IMR-90 (cell line): ENCODE results near the gene TSPAN31. TPM values are rescaled to one million over a fixed set of nuclear protein-coding genes. Genes with fewer than 3 reads are reported as not detected.

Experiments used
- ATAC-seq: fragments of 200-7000 bp; cut with Tn5 transposase; 2 replicates; pipeline ENCODE4 v1.9.1; 2020; ENCODE audit warnings: low read depth, mild to moderate bottlenecking, moderate library complexity
- BruUV-seq: library from RNA; stranded (reverse); fragments of 400-500 nt; replicated peaks from 2 replicates; lab custom pipeline; 2021; lab: Mats Ljungman, UMichigan
- CTCF ChIA-PET: fragments of 300-600 bp; formaldehyde crosslinking; extraction: SDS; loops from one replicate; lab custom pipeline; 2021; ENCODE audit warnings: antibody characterized with exemption; lab: Yijun Ruan, JAX
- POLR2A ChIA-PET: fragments of 300-600 bp; sonication (Branson Sonifier 250); formaldehyde crosslinking; loops from one replicate; lab custom pipeline; 2022; ENCODE audit warnings: antibody characterized with exemption; ENCODE audit not compliant: unreplicated experiment; lab: Charles Lee
- DNase-seq: peaks from one replicate; pipeline ENCODE4 v3.0.0; 2013
- H2AFZ ChIP-seq: replicated peaks from 2 replicates; pipeline ENCODE3; 2013; ENCODE audit warnings: low read length, mild to moderate bottlenecking; ENCODE audit not compliant: poor library complexity
- H2AK5ac ChIP-seq: 2 replicates; pipeline ENCODE4 v1.6.1; 2013; ENCODE audit warnings: low read depth, low read length, inconsistent platforms
- H2AK9ac ChIP-seq: replicated peaks from 2 replicates; pipeline ENCODE3; 2013; ENCODE audit warnings: mild to moderate bottlenecking, low read depth, low read length, moderate library complexity; ENCODE audit not compliant: poor library complexity
- H2BK120ac ChIP-seq: 2 replicates; pipeline ENCODE4 v1.6.1; 2013; ENCODE audit warnings: low read depth, low read length, inconsistent platforms
- H2BK15ac ChIP-seq: 3 replicates; pipeline ENCODE4 v1.6.1; 2013; ENCODE audit warnings: low read depth, low read length, inconsistent platforms
- H2BK20ac ChIP-seq: 2 replicates; pipeline ENCODE4 v1.6.1; 2013; ENCODE audit warnings: low read depth, mild to moderate bottlenecking, inconsistent platforms, low read length, moderate library complexity
- H2BK5ac ChIP-seq: 2 replicates; pipeline ENCODE4 v1.6.1; 2013; ENCODE audit warnings: mild to moderate bottlenecking, low read depth, low read length, inconsistent platforms; ENCODE audit not compliant: poor library complexity, severe bottlenecking
- H3K14ac ChIP-seq: replicated peaks from 2 replicates; pipeline ENCODE4 v1.6.1; 2013; ENCODE audit warnings: low read depth, low read length, inconsistent platforms
- H3K18ac ChIP-seq: 2 replicates; pipeline ENCODE4 v1.6.1; 2013; ENCODE audit warnings: low read depth, low read length, control low read depth
- H3K23ac ChIP-seq: 2 replicates; pipeline ENCODE4 v1.6.1; 2013; ENCODE audit warnings: low read depth, low read length, inconsistent platforms
- H3K27ac ChIP-seq: 2 replicates; pipeline ENCODE4 v1.5.1; 2013; ENCODE audit warnings: mild to moderate bottlenecking, control low read depth, low read length; ENCODE audit not compliant: insufficient read depth
- H3K27me3 ChIP-seq: 2 replicates; pipeline ENCODE4 v1.6.1; 2013; ENCODE audit warnings: low read length; ENCODE audit not compliant: control insufficient read depth, insufficient read depth
- H3K36me3 ChIP-seq: 2 replicates; pipeline ENCODE4 v1.6.1; 2013; ENCODE audit warnings: low read length, mixed read lengths; ENCODE audit not compliant: control insufficient read depth, insufficient read depth
- H3K4ac ChIP-seq: 2 replicates; pipeline ENCODE4 v1.6.1; 2013; ENCODE audit warnings: low read depth, low read length, inconsistent platforms
- H3K4me1 ChIP-seq: 2 replicates; pipeline ENCODE4 v1.6.1; 2013; ENCODE audit warnings: low read length, mixed read lengths; ENCODE audit not compliant: control insufficient read depth, insufficient read depth
- H3K4me2 ChIP-seq: 2 replicates; pipeline ENCODE4 v1.6.1; 2013; ENCODE audit warnings: low read depth, mild to moderate bottlenecking, control low read depth, low read length, moderate library complexity
- H3K4me3 ChIP-seq: 2 replicates; pipeline ENCODE4 v1.5.1; 2013; ENCODE audit warnings: low read depth, mild to moderate bottlenecking, control low read depth, low read length, moderate library complexity; ENCODE audit not compliant: insufficient read depth
- H3K56ac ChIP-seq: 2 replicates; pipeline ENCODE4 v1.6.1; 2013; ENCODE audit warnings: low read length, inconsistent platforms; ENCODE audit not compliant: insufficient read depth; ENCODE audit errors: extremely low read depth
- H3K79me1 ChIP-seq, 2 experiments: 2 replicates each; pipeline ENCODE4 v1.6.1; 2013; ENCODE audit warnings: low read length in 2 of 2, inconsistent platforms in 1 of 2, low read depth in 1 of 2
- H3K9ac ChIP-seq: 2 replicates; pipeline ENCODE4 v1.6.1; 2013; ENCODE audit warnings: low read depth, low read length, control low read depth
- H3K9me1 ChIP-seq: 2 replicates; pipeline ENCODE4 v1.6.1; 2013; ENCODE audit warnings: low read length, inconsistent platforms; ENCODE audit not compliant: insufficient read depth
- H3K9me3 ChIP-seq: 2 replicates; pipeline ENCODE4 v1.6.1; 2013; ENCODE audit warnings: low read length; ENCODE audit not compliant: control insufficient read depth, insufficient read depth
- H4K20me1 ChIP-seq: 2 replicates; pipeline ENCODE4 v1.6.1; 2013; ENCODE audit warnings: low read length, inconsistent platforms; ENCODE audit not compliant: insufficient read depth
- H4K5ac ChIP-seq: 2 replicates; pipeline ENCODE4 v1.6.1; 2013; ENCODE audit warnings: mild to moderate bottlenecking, low read depth, low read length, control low read depth
- H4K8ac ChIP-seq, 2 experiments: 2 replicates each; pipeline ENCODE4 v1.6.1; 2013; ENCODE audit warnings: low read depth in 2 of 2, low read length in 2 of 2, control low read depth in 1 of 2, inconsistent platforms in 1 of 2
- H4K91ac ChIP-seq: 2 replicates; pipeline ENCODE4 v1.6.1; 2013; ENCODE audit warnings: low read depth, low read length, inconsistent platforms; ENCODE audit not compliant: insufficient read depth
- RCOR1 ChIP-seq: IDR thresholded peaks from 2 replicates; pipeline ENCODE4 v1.6.1; 2012; ENCODE audit warnings: mild to moderate bottlenecking, low read length, improper control_type of control experiment; ENCODE audit not compliant: insufficient replicate concordance
- SMC3 ChIP-seq: fragments of 150-350 bp; IDR thresholded peaks from 2 replicates; pipeline ENCODE4 v1.6.1; 2016; ENCODE audit warnings: low read depth, mild to moderate bottlenecking, antibody characterized with exemption, low read length, moderate library complexity
- WGBS, 2 experiments: methylation state at CpG; one replicate each; pipeline versions ENCODE4 v1.1.5 to v1.1.7; 2013; ENCODE audit warnings: missing lambda C conversion rate in 2 of 2; ENCODE audit not compliant: insufficient read length in 1 of 2; ENCODE audit errors: extremely low coverage in 2 of 2; 5-methylcytosine and 5-hydroxymethylcytosine counted together
- dilution Hi-C: fragments of 300-500 bp; cut with HindIII; formaldehyde crosslinking; loops from one replicate; pipeline ENCODE4 v1.14.3; 2018; ENCODE audit warnings: low sequenced_read_pairs; ENCODE audit not compliant: unreplicated experiment
- in situ Hi-C: fragments of 300-500 bp; cut with MboI; formaldehyde crosslinking; loops from 3 replicates; pipeline ENCODE4 v1.14.3; 2019; ENCODE audit warnings: low sequenced_read_pairs, inconsistent platforms, mixed read lengths
- intact Hi-C: fragments of 100-400 bp; cut with micrococcal nuclease; formaldehyde crosslinking; loops from 2 replicates; pipeline ENCODE4 v1.10.0; 2022
- polyA plus RNA-seq, 3 experiments: library from polyadenylated mRNA; depleted of rRNA; stranded (reverse); fragments of >200 nt; gene quantifications; 2 replicates each; pipeline ENCODE4 v1.2.3, GENCODE V29; 2012; ENCODE audit warnings: low replicate concordance in 1 of 3
- total RNA-seq: library from RNA; depleted of rRNA; stranded (reverse); fragments of >200 nt; gene quantifications from 2 replicates; pipeline ENCODE4 v1.2.3, GENCODE V29; 2012
- TF ChIP-seq, protein P1 (sequence below): fragments of 150-350 bp; IDR thresholded peaks from 2 replicates; pipeline ENCODE4 v1.6.1; 2016; ENCODE audit warnings: low read depth, mild to moderate bottlenecking, low read length, moderate library complexity, borderline replicate concordance
- TF ChIP-seq, protein P2 (sequence below): conservative IDR thresholded peaks from 2 replicates; pipeline ENCODE4 v1.5.1; 2012; ENCODE audit warnings: mild to moderate bottlenecking, low read depth, low read length, improper control_type of control experiment

TSPAN31 gene
- total and polyA plus RNA-seq, 2 of the 4 experiments (the other 2 are of a cell fraction), result 12.3 to 71.2 TPM

DNA sequence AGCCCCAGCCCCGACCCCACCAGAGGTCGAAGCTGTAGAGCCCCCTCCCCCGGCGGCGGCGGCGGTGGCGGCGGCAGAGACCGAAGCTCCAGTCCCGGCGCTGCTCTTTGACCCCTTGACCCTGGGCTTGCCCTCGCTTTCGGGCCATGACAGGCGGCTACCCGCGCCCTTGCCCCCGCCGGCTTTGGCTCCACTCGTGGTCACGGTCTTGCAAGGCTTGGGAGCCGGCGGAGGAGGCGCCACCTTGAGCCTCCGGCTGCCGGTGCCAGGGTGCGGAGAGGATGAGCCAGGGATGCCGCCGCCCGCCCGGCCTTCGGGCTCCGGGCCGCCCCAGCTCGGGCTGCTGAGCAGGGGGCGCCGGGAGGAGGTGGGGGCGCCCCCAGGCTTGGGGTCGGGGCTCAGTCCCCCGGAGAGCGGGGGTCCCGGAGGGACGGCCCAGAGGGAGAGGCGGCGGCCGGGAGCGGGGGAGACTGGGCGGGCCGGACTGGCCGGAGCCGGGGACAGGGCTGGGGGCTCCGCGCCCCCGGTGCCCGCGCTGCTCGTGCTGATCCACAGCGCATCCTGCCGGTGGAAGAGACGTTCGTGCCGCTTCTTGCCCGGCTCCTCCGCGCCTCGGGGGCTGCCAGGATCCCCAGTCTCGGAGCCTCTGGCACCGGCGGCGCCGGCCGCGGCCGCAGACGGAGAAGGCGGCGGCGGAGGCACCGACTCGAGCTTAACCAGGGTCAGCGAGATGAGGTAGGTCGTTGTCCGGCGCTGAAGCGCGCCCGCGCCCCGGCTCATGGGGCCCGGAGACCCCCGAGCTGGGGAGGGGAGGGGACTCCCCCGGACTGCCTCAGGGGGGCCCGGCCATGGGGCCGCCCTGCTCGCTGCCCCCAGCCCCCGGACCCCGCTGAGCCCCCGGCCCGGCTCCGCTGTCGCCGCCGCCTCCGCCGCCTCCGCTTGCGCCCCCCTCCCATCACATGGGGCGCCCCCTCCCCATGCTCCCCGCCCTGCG lies 7.1 kb upstream of the TSPAN31 start:
- no TSS peak for BruUV-seq
- Histone ChIP-seq H4K8ac (no peak overlapping the region), H3K9ac (no peak overlapping the region), H3K9me3 (peaks cover 2% of the 10 kb centered on the region; the same call in 1 of the 2 replicates), H3K4me1 (0 out of 2 replicates have a peak, but pooled peaks cover 3% of the 10 kb centered on the region), H2BK5ac (no peak overlapping the region), H3K56ac (no peak overlapping the region), H2AFZ (peak overlapping the region; percentile 79), H4K91ac (no peak overlapping the region), H2AK9ac (no peak overlapping the region), H3K79me1 (no peaks in the 10 kb centered on the region), H3K18ac (no peak overlapping the region), H2AK5ac (no peak overlapping the region), H3K27me3 (peaks cover 89% of the 10 kb centered on the region), H4K20me1 (0 out of 2 replicates have a peak, but pooled peaks cover 8% of the 10 kb centered on the region), H3K14ac (no peak overlapping the region), H3K23ac (no peak overlapping the region), H4K5ac (no peak overlapping the region), H3K27ac (no peak overlapping the region), H3K4ac (no peak overlapping the region), H3K36me3 (no peaks in the 10 kb centered on the region), H2BK120ac (no peak overlapping the region), H3K4me2 (peak overlapping the region; percentile 73), H2BK20ac (no peak overlapping the region), H2BK15ac (no peak overlapping the region), H3K9me1 (no peaks in the 10 kb centered on the region), H3K4me3 (peak overlapping the region; percentile 31)
- DNase-seq (peak; percentile 7), ATAC-seq (peak; percentile 38)
- intact Hi-C loops (loop anchor here (5.0 kb wide), 1 partner anchor 155 kb away; no protein-coding TSS in a partner anchor), dilution Hi-C loops (no loop called here), in situ Hi-C loops (loop anchor here (10.0 kb wide), 1 partner anchor 153 kb away; no protein-coding TSS in a partner anchor)
- TF ChIP-seq SMC3 (no peak), RCOR1 (no peak)
- TF ChIP-seq, protein P1, sequence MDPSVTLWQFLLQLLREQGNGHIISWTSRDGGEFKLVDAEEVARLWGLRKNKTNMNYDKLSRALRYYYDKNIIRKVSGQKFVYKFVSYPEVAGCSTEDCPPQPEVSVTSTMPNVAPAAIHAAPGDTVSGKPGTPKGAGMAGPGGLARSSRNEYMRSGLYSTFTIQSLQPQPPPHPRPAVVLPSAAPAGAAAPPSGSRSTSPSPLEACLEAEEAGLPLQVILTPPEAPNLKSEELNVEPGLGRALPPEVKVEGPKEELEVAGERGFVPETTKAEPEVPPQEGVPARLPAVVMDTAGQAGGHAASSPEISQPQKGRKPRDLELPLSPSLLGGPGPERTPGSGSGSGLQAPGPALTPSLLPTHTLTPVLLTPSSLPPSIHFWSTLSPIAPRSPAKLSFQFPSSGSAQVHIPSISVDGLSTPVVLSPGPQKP, result no peak
- TF ChIP-seq, protein P2, sequence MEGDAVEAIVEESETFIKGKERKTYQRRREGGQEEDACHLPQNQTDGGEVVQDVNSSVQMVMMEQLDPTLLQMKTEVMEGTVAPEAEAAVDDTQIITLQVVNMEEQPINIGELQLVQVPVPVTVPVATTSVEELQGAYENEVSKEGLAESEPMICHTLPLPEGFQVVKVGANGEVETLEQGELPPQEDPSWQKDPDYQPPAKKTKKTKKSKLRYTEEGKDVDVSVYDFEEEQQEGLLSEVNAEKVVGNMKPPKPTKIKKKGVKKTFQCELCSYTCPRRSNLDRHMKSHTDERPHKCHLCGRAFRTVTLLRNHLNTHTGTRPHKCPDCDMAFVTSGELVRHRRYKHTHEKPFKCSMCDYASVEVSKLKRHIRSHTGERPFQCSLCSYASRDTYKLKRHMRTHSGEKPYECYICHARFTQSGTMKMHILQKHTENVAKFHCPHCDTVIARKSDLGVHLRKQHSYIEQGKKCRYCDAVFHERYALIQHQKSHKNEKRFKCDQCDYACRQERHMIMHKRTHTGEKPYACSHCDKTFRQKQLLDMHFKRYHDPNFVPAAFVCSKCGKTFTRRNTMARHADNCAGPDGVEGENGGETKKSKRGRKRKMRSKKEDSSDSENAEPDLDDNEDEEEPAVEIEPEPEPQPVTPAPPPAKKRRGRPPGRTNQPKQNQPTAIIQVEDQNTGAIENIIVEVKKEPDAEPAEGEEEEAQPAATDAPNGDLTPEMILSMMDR, result peak; percentile 35; the same call in 1 of the 2 replicates
- CTCF ChIA-PET, result interaction anchor here (1.0 to 1.2 kb wide), 3 partner anchors 12 to 154 kb away, joined by 3 read pairs; no protein-coding TSS in a partner anchor
- POLR2A ChIA-PET, result no interaction called here
- whole genome bisulfite sequencing, 2 experiments, result 1% methylated on average over 39 of the region's 110 CpGs; no CpG with 5 or more reads in 1 of the 2 experiments
